B cell (primary cell): Measurements from ENCODE around the gene CFAP100. TPM values are rescaled to one million over a fixed set of nuclear protein-coding genes. Genes with fewer than 3 reads are reported as not detected.

Experiments used
- ATAC-seq: fragments of 200-7000 bp; cut with Tn5 transposase; one replicate; pipeline ENCODE4 v1.10.0; 2021; ENCODE audit warnings: low read depth, mild to moderate bottlenecking, moderate number of reproducible peaks, moderate library complexity
- CTCF ChIA-PET: fragments of 350-600 bp; sonication (Branson Sonifier 250); formaldehyde crosslinking; loops from one replicate; lab custom pipeline; 2021; ENCODE audit warnings: antibody characterized with exemption, inconsistent platforms; lab: Charles Lee
- POLR2A ChIA-PET: fragments of 350-600 bp; sonication (Branson Sonifier 250); formaldehyde crosslinking; loops from one replicate; lab custom pipeline; 2021; ENCODE audit warnings: antibody characterized with exemption; lab: Charles Lee
- DNase-seq: peaks from one replicate; pipeline ENCODE4 v3.0.0; 2013
- H2AFZ ChIP-seq: 2 replicates; pipeline ENCODE4 v1.6.1; 2012; ENCODE audit warnings: mild to moderate bottlenecking, low read depth, low read length; ENCODE audit not compliant: insufficient read depth, poor library complexity, severe bottlenecking
- H3K27ac ChIP-seq, 2 donors: 1 replicate in 1 of 2; 2 replicates in 1 of 2; pipeline ENCODE4 v1.5.1; 2012 to 2013; ENCODE audit warnings: low read length in 2 of 2, mild to moderate bottlenecking in 2 of 2, moderate library complexity in 1 of 2
- H3K27me3 ChIP-seq, 4 experiments: fragments of 200-600 bp in 1 of 4; sonication (generic) in 1 of 4; replicated peaks in 1 of 4; 1 replicate in 2 of 4; 2 replicates in 2 of 4; pipeline versions ENCODE4 v1.6.1 to v1.7.0; 2013 to 2016; ENCODE audit warnings: low read length in 3 of 4, mild to moderate bottlenecking in 2 of 4, mixed read lengths in 1 of 4, moderate library complexity in 1 of 4; ENCODE audit not compliant: insufficient read depth in 4 of 4, control insufficient read depth in 3 of 4; ENCODE audit errors: control extremely low read depth in 1 of 4
- H3K36me3 ChIP-seq, 2 experiments: replicated peaks in 1 of 2; 1 replicate in 1 of 2; 2 replicates in 1 of 2; pipeline versions ENCODE4 v1.6.1 to v1.7.1; 2013; ENCODE audit warnings: low read length in 1 of 2; ENCODE audit not compliant: insufficient read depth in 2 of 2, control insufficient read depth in 1 of 2; ENCODE audit errors: control extremely low read depth in 1 of 2, extremely low read depth in 1 of 2
- H3K4me1 ChIP-seq, 2 donors: fragments of 200-600 bp in 1 of 2; sonication (generic) in 1 of 2; 1 replicate in 1 of 2; 2 replicates in 1 of 2; pipeline versions ENCODE4 v1.5.1 to v1.6.1; 2013 to 2017; ENCODE audit warnings: low read length in 2 of 2; ENCODE audit not compliant: control insufficient read depth in 2 of 2, insufficient read depth in 2 of 2
- H3K4me2 ChIP-seq: replicated peaks from 2 replicates; pipeline ENCODE3; 2012; ENCODE audit warnings: mild to moderate bottlenecking, low read depth, low read length; ENCODE audit not compliant: poor library complexity, severe bottlenecking
- H3K4me3 ChIP-seq, 5 experiments: fragments of 200-600 bp in 1 of 5; sonication (generic) in 1 of 5; 1 replicate in 3 of 5; 2 replicates in 2 of 5; pipeline versions ENCODE4 v1.5.1 to v1.7.0; 2011 to 2016; ENCODE audit warnings: low read length in 4 of 5, mild to moderate bottlenecking in 4 of 5, low read depth in 2 of 5, control low read depth in 1 of 5, moderate library complexity in 1 of 5; ENCODE audit not compliant: insufficient read depth in 1 of 5; ENCODE audit errors: control extremely low read depth in 1 of 5, extremely low read depth in 1 of 5
- H3K79me2 ChIP-seq: fragments of 200-600 bp; sonication (generic); one replicate; pipeline ENCODE4 v1.6.0; 2016; ENCODE audit warnings: low read length; ENCODE audit not compliant: control insufficient read depth, insufficient read depth
- H3K9ac ChIP-seq: fragments of 200-600 bp; sonication (generic); 2 replicates; pipeline ENCODE4 v1.6.1; 2017; ENCODE audit warnings: mild to moderate bottlenecking, low read length, moderate library complexity
- H3K9me3 ChIP-seq, 3 donors: one replicate each; pipeline versions ENCODE4 v1.6.1 to v1.7.1; 2013; ENCODE audit warnings: low read length in 2 of 3; ENCODE audit not compliant: control insufficient read depth in 2 of 3, insufficient read depth in 1 of 3; ENCODE audit errors: control extremely low read depth in 1 of 3
- H4K20me1 ChIP-seq: 2 replicates; pipeline ENCODE4 v1.6.0; 2012; ENCODE audit warnings: mild to moderate bottlenecking, low read length; ENCODE audit not compliant: insufficient read depth, control insufficient read depth, poor library complexity, severe bottlenecking
- H3K27ac Mint-ChIP-seq: one replicate; pipeline ENCODE4 v1.8.0; 2021; ENCODE audit warnings: mixed read lengths
- H3K27me3 Mint-ChIP-seq: one replicate; pipeline ENCODE4 v1.8.0; 2021; ENCODE audit warnings: mixed read lengths
- H3K4me1 Mint-ChIP-seq: one replicate; pipeline ENCODE4 v1.8.0; 2021; ENCODE audit warnings: mixed read lengths
- H3K4me3 Mint-ChIP-seq: one replicate; pipeline ENCODE4 v1.8.0; 2021; ENCODE audit warnings: mixed read lengths
- H3K9me3 Mint-ChIP-seq: one replicate; pipeline ENCODE4 v1.8.0; 2022; ENCODE audit warnings: mixed read lengths; ENCODE audit not compliant: insufficient read depth
- EZH2 ChIP-seq: IDR thresholded peaks from 2 replicates; pipeline ENCODE4 v1.6.1; 2012; ENCODE audit warnings: borderline replicate concordance, low read depth, mild to moderate bottlenecking, moderate library complexity, low read length; ENCODE audit not compliant: insufficient read depth, poor library complexity, severe bottlenecking
- WGBS: methylation state at CpG from one replicate; pipeline ENCODE4 v1.1.5; 2013; ENCODE audit warnings: missing lambda C conversion rate; ENCODE audit not compliant: insufficient coverage; 5-methylcytosine and 5-hydroxymethylcytosine counted together
- intact Hi-C: fragments of 100-400 bp; cut with micrococcal nuclease; formaldehyde crosslinking; loops from one replicate; pipeline ENCODE4 v1.10.0; 2022
- polyA plus RNA-seq: library from polyadenylated mRNA; depleted of rRNA; stranded (reverse); fragments of >200 nt; gene quantifications from 2 replicates; pipeline ENCODE4 v1.2.3, GENCODE V29; 2012
- total RNA-seq, 2 donors: library from RNA; stranded (reverse); fragments of 120-200 nt in 1 of 2; gene quantifications; 1 replicate in 1 of 2; 2 replicates in 1 of 2; pipeline versions ENCODE4 v1.2.3 to v1.2.4, GENCODE V29; 2013 to 2022
- TF ChIP-seq, protein P1 (sequence below): fragments of 200-600 bp; IDR thresholded peaks from one replicate; pipeline ENCODE4 v1.8.0; 2022; ENCODE audit warnings: antibody characterized with exemption, mild to moderate bottlenecking

Gene CFAP100
- total and polyA plus RNA-seq, 2 donors (not counting 1 experiment from before 2014, with no cell fraction given): not detected

DNA sequence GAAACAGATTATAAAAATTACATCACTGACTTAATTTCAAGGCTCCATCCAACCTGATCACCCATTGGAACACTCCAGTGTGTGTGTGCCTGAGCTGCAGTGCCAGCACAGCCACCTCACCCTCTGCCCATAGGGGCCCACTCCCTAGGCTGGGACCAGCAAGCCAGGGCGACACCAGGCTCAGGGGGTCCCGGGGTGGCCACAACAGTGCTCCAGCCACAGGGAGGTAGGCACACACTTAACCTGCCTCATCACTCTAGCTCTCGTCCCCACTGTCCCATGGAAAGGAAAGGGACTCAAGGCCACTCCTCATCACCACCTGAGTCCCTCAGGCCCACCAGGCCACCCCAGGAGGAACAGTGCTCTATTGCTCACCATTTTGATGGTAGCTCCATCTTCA, 56.0 kb downstream of the CFAP100 start:
- H3K4me3 Mint-ChIP-seq: no peak overlapping the region
- Histone ChIP-seq H3K4me1 (no peaks in the 10 kb centered on the region), H3K9me3 (no peaks in the 10 kb centered on the region), H4K20me1 (peaks cover 54% of the 10 kb centered on the region), H3K27me3 (no peaks in the 10 kb centered on the region), H3K79me2 (peaks cover 11% of the 10 kb centered on the region), H3K4me2 (no peak overlapping the region), H2AFZ (no peak overlapping the region), H3K4me3 (no peak overlapping the region), H3K36me3 (peaks cover 1 to 62% of the 10 kb centered on the region in 2 experiments), H3K9ac (no peak overlapping the region), H3K27ac (no peak overlapping the region)
- no peaks in the 10 kb centered on the region for H3K27me3 Mint-ChIP-seq
- TF ChIP-seq, protein P1, sequence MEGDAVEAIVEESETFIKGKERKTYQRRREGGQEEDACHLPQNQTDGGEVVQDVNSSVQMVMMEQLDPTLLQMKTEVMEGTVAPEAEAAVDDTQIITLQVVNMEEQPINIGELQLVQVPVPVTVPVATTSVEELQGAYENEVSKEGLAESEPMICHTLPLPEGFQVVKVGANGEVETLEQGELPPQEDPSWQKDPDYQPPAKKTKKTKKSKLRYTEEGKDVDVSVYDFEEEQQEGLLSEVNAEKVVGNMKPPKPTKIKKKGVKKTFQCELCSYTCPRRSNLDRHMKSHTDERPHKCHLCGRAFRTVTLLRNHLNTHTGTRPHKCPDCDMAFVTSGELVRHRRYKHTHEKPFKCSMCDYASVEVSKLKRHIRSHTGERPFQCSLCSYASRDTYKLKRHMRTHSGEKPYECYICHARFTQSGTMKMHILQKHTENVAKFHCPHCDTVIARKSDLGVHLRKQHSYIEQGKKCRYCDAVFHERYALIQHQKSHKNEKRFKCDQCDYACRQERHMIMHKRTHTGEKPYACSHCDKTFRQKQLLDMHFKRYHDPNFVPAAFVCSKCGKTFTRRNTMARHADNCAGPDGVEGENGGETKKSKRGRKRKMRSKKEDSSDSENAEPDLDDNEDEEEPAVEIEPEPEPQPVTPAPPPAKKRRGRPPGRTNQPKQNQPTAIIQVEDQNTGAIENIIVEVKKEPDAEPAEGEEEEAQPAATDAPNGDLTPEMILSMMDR: no peak
- TF ChIP-seq EZH2: no peak
- H3K4me1 Mint-ChIP-seq: no peaks in the 10 kb centered on the region
- intact Hi-C loops: no loop called here
- 100% methylated on average over 3 of the region's 3 CpGs for WGBS
- no peak overlapping the region for H3K27ac Mint-ChIP-seq
- DNase-seq (no peak), ATAC-seq (no peak)
- no peaks in the 10 kb centered on the region for H3K9me3 Mint-ChIP-seq
- ChIA-PET POLR2A (no interaction called here), CTCF (no interaction called here)

DNA sequence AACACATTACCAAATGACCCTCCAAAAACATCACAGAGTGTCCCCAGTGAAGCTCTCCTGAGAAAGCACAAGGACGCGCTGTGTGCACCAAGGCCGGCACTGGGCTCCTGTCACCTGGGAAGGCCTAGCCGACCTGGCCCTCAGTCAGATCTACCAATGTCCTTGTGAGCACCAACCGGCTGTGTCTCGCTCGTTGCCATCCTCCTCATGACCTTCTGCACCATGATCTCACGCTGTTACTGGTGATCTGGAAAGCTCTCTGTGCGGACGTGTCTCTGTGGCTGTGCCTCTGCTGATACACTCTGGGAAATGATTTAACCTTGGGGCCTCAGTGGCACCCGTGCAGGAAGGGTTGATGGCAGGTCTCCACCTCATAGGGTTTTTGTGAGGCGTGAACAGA, 56.8 kb downstream of the CFAP100 start:
- H3K27ac ChIP-seq: no peak overlapping the region
- no peak for TF ChIP-seq EZH2
- TF ChIP-seq, protein P1: no peak
- H2AFZ ChIP-seq: no peak overlapping the region
- no peaks in the 10 kb centered on the region for H3K4me1 ChIP-seq
- ChIA-PET POLR2A (no interaction called here), CTCF (no interaction called here)
- H3K9me3 ChIP-seq: no peaks in the 10 kb centered on the region
- intact Hi-C loops: no loop called here
- no peak overlapping the region for H3K4me3 ChIP-seq
- H3K4me3 Mint-ChIP-seq: no peak overlapping the region
- H3K9ac ChIP-seq: no peak overlapping the region
- H3K27ac Mint-ChIP-seq: no peak overlapping the region
- H3K4me2 ChIP-seq: no peak overlapping the region
- ATAC-seq (no peak), DNase-seq (no peak)
- no peaks in the 10 kb centered on the region for H3K27me3 Mint-ChIP-seq
- H3K36me3 ChIP-seq: peaks cover 1 to 68% of the 10 kb centered on the region in 2 experiments
- whole genome bisulfite sequencing: 95% methylated on average over 11 of the region's 12 CpGs
- H3K27me3 ChIP-seq: no peaks in the 10 kb centered on the region
- H3K79me2 ChIP-seq: peaks cover 17% of the 10 kb centered on the region
- H4K20me1 ChIP-seq: peaks cover 61% of the 10 kb centered on the region
- no peaks in the 10 kb centered on the region for H3K4me1 Mint-ChIP-seq
- no peaks in the 10 kb centered on the region for H3K9me3 Mint-ChIP-seq
